Measurements from ENCODE around the gene PTMS. TPM values are rescaled to one million over a fixed set of nuclear protein-coding genes. Genes with fewer than 3 reads are reported as not detected.

PTMS gene
- total and polyA plus RNA-seq, 2 experiments from 2014 or later: 111 to 238 TPM

DNA sequence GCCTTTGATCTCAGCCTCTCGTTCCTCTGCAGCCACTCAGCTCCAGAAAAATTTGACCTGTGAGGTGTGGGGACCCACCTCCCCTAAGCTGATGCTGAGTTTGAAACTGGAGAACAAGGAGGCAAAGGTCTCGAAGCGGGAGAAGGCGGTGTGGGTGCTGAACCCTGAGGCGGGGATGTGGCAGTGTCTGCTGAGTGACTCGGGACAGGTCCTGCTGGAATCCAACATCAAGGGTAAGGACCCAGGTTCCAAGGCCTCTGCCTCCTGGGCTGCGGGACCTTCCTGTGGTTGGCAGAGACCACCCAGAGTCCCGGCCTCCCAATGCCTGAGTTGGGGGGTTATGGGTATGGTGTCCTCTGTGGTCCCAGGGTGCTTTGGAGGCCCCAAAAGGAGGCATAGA lies 50.9 kb downstream of the PTMS start:
- no peak overlapping the region for H3K4me2 ChIP-seq
- no peaks in the 10 kb centered on the region for H3K36me3 ChIP-seq (ENCODE audit: insufficient read depth)
- H3K4me3 ChIP-seq: no peak overlapping the region
- H3K9me2 ChIP-seq (ENCODE audit: insufficient read depth): no peaks in the 10 kb centered on the region
- ATAC-seq (no peak), DNase-seq (ENCODE audit: low spot score) (no peak)
- Mint-ChIP-seq H3K9me3 (no peaks in the 10 kb centered on the region), H3K36me3 (ENCODE audit: low read depth) (no peaks in the 10 kb centered on the region), H3K27ac (no peak overlapping the region), H3K27me3 (ENCODE audit: insufficient read depth, low read depth, poor library complexity) (peaks cover 41% of the 10 kb centered on the region), H3K4me3 (no peak overlapping the region; the same call in 2 of the 3 replicates), H3K4me1 (peaks cover 39% of the 10 kb centered on the region)
- peaks cover 30% of the 10 kb centered on the region for H3K4me1 ChIP-seq (ENCODE audit: insufficient read depth)
- H4K20me1 ChIP-seq (replicated peaks; ENCODE audit: insufficient read depth): no peaks in the 10 kb centered on the region
- H3K79me2 ChIP-seq (replicated peaks; ENCODE audit: insufficient read depth): no peaks in the 10 kb centered on the region
- peaks cover 21% of the 10 kb centered on the region for H3K27me3 ChIP-seq (ENCODE audit: insufficient read depth)
- TF ChIP-seq ZNF331 (CRISPR knock-in tag; IDR thresholded peaks at IDR 0.05; ENCODE audit: low read depth): no peak
- no peak for TF ChIP-seq EZH2phosphoT487 (IDR thresholded peaks at IDR 0.05; ENCODE audit: unreplicated experiment)
- TF ChIP-seq ZNF114 (CRISPR knock-in tag; IDR thresholded peaks at IDR 0.05): no peak
- TF ChIP-seq JUNB (IDR thresholded peaks at IDR 0.05; ENCODE audit: unreplicated experiment): no peak
- TF ChIP-seq POLR2AphosphoS5 (IDR thresholded peaks at IDR 0.05; ENCODE audit: low read depth): no peak
- no peak for TF ChIP-seq NANOG (IDR thresholded peaks at IDR 0.05; ENCODE audit: borderline replicate concordance)
- TF ChIP-seq, protein P1, sequence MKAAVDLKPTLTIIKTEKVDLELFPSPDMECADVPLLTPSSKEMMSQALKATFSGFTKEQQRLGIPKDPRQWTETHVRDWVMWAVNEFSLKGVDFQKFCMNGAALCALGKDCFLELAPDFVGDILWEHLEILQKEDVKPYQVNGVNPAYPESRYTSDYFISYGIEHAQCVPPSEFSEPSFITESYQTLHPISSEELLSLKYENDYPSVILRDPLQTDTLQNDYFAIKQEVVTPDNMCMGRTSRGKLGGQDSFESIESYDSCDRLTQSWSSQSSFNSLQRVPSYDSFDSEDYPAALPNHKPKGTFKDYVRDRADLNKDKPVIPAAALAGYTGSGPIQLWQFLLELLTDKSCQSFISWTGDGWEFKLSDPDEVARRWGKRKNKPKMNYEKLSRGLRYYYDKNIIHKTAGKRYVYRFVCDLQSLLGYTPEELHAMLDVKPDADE (IDR thresholded peaks at IDR 0.05): no peak
- TF ChIP-seq, protein P2, sequence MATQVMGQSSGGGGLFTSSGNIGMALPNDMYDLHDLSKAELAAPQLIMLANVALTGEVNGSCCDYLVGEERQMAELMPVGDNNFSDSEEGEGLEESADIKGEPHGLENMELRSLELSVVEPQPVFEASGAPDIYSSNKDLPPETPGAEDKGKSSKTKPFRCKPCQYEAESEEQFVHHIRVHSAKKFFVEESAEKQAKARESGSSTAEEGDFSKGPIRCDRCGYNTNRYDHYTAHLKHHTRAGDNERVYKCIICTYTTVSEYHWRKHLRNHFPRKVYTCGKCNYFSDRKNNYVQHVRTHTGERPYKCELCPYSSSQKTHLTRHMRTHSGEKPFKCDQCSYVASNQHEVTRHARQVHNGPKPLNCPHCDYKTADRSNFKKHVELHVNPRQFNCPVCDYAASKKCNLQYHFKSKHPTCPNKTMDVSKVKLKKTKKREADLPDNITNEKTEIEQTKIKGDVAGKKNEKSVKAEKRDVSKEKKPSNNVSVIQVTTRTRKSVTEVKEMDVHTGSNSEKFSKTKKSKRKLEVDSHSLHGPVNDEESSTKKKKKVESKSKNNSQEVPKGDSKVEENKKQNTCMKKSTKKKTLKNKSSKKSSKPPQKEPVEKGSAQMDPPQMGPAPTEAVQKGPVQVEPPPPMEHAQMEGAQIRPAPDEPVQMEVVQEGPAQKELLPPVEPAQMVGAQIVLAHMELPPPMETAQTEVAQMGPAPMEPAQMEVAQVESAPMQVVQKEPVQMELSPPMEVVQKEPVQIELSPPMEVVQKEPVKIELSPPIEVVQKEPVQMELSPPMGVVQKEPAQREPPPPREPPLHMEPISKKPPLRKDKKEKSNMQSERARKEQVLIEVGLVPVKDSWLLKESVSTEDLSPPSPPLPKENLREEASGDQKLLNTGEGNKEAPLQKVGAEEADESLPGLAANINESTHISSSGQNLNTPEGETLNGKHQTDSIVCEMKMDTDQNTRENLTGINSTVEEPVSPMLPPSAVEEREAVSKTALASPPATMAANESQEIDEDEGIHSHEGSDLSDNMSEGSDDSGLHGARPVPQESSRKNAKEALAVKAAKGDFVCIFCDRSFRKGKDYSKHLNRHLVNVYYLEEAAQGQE (IDR thresholded peaks at IDR 0.05; ENCODE audit: unreplicated experiment): no peak
- TF ChIP-seq CTCF (conservative IDR thresholded peaks at IDR 0.05; ENCODE audit: low read depth in 2 of 2): no peak
- TF ChIP-seq STAT1 (IDR thresholded peaks at IDR 0.05; ENCODE audit: unreplicated experiment): no peak
- TF ChIP-seq, protein P3, sequence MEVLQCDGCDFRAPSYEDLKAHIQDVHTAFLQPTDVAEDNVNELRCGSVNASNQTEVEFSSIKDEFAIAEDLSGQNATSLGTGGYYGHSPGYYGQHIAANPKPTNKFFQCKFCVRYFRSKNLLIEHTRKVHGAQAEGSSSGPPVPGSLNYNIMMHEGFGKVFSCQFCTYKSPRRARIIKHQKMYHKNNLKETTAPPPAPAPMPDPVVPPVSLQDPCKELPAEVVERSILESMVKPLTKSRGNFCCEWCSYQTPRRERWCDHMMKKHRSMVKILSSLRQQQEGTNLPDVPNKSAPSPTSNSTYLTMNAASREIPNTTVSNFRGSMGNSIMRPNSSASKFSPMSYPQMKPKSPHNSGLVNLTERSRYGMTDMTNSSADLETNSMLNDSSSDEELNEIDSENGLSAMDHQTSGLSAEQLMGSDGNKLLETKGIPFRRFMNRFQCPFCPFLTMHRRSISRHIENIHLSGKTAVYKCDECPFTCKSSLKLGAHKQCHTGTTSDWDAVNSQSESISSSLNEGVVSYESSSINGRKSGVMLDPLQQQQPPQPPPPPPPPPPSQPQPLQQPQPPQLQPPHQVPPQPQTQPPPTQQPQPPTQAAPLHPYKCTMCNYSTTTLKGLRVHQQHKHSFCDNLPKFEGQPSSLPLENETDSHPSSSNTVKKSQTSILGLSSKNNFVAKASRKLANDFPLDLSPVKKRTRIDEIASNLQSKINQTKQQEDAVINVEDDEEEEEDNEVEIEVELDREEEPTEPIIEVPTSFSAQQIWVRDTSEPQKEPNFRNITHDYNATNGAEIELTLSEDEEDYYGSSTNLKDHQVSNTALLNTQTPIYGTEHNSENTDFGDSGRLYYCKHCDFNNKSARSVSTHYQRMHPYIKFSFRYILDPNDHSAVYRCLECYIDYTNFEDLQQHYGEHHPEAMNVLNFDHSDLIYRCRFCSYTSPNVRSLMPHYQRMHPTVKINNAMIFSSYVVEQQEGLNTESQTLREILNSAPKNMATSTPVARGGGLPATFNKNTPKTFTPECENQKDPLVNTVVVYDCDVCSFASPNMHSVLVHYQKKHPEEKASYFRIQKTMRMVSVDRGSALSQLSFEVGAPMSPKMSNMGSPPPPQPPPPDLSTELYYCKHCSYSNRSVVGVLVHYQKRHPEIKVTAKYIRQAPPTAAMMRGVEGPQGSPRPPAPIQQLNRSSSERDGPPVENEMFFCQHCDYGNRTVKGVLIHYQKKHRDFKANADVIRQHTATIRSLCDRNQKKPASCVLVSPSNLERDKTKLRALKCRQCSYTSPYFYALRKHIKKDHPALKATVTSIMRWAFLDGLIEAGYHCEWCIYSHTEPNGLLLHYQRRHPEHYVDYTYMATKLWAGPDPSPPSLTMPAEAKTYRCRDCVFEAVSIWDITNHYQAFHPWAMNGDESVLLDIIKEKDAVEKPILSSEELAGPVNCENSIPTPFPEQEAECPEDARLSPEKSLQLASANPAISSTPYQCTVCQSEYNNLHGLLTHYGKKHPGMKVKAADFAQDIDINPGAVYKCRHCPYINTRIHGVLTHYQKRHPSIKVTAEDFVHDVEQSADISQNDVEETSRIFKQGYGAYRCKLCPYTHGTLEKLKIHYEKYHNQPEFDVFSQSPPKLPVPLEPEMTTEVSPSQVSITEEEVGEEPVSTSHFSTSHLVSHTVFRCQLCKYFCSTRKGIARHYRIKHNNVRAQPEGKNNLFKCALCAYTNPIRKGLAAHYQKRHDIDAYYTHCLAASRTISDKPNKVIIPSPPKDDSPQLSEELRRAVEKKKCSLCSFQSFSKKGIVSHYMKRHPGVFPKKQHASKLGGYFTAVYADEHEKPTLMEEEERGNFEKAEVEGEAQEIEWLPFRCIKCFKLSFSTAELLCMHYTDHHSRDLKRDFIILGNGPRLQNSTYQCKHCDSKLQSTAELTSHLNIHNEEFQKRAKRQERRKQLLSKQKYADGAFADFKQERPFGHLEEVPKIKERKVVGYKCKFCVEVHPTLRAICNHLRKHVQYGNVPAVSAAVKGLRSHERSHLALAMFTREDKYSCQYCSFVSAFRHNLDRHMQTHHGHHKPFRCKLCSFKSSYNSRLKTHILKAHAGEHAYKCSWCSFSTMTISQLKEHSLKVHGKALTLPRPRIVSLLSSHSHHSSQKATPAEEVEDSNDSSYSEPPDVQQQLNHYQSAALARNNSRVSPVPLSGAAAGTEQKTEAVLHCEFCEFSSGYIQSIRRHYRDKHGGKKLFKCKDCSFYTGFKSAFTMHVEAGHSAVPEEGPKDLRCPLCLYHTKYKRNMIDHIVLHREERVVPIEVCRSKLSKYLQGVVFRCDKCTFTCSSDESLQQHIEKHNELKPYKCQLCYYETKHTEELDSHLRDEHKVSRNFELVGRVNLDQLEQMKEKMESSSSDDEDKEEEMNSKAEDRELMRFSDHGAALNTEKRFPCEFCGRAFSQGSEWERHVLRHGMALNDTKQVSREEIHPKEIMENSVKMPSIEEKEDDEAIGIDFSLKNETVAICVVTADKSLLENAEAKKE (CRISPR knock-in tag; IDR thresholded peaks at IDR 0.05): no peak
- no peak for TF ChIP-seq CREB1 (CRISPR knock-in tag; IDR thresholded peaks at IDR 0.05; ENCODE audit: low read depth)
- TF ChIP-seq EZH2 (IDR thresholded peaks at IDR 0.05; ENCODE audit: low read depth, unreplicated experiment): no peak
- no peak overlapping the region for H3K27ac ChIP-seq (ENCODE audit: low read depth)
- H2AFZ ChIP-seq: no peak overlapping the region
- peaks cover 11% of the 10 kb centered on the region; the same call in 1 of the 2 replicates for H3F3A ChIP-seq (replicated peaks; ENCODE audit: low read depth)

Measured in GM23338 (cell line).